ENCODE measurements around the gene MUC21.

Gene MUC21

DNA sequence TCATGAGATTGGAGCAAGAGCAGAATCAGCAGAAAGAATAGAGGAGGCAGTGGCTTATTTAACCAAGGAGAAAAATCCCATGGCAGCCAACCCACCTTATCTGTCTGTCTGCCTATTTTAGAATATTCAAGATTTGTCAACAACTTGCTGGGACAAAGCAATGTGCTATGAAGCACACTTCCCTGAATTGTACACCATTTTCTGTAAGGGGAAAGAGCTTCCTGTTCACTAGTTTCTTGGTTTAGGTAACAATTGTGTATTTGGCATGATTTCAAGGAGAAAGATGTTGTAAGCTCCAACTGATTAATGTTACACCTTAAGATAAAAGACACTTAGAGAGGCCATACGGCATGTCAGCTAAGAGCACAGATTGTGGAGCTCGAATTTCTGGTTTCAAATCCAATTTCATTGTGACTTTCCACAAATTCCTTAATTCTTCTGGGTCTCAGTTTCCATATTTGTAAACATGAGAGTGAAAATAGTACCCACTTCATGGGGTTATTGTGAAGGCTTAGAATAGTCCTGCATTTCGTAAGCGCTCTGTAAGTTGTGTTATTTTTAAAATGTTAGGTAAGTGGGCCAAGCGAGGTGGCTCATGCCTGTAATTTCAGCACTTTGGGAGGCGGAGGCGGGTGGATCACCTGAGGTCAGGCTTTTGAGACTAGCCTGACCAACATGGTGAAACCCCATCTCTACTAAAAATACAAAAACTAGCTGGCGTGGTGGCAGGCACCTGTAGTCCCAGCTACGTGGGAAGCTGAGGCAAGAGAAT, 21.9 kb downstream of the MUC21 start:
- no CpG with 5 or more reads among the region's 9 CpGs for WGBS, 2 donors (ENCODE audit: extremely low coverage in 2 of 2, insufficient read length in 2 of 2, insufficient replicate concordance in 1 of 2)
- H3K18ac ChIP-seq (ENCODE audit: low read length), result no peak overlapping the region

GRCh38 chr6:31007694-31008093, 24.2 kb downstream of the MUC21 start:
- no peak overlapping the region for H3K27ac ChIP-seq (replicated peaks; ENCODE audit: low read length)
- H3K4ac ChIP-seq (ENCODE audit: low read length), result no peak overlapping the region

More for the DNA sequence above, 21.9 kb downstream of the MUC21 start:
- Histone ChIP-seq H4K91ac (ENCODE audit: low read depth, low read length, poor library complexity) (no peak overlapping the region), H3K4ac (ENCODE audit: low read length) (no peak overlapping the region), H2BK120ac (ENCODE audit: low read depth, low read length) (no peak overlapping the region), H3K36me3 (replicated peaks in 1 of 2; ENCODE audit: control insufficient read depth in 2 of 2, insufficient read depth in 2 of 2, low read length in 2 of 2) (no peaks in the 10 kb centered on the region), H3K9me3 (replicated peaks in 1 of 2; ENCODE audit: control insufficient read depth in 2 of 2, insufficient read depth in 1 of 2, low read depth in 1 of 2, low read length in 2 of 2) (no peaks in the 10 kb centered on the region), H3K14ac (ENCODE audit: low read length) (no peak overlapping the region), H3K4me3 (ENCODE audit: low read length in 2 of 2) (no peak overlapping the region), H2BK12ac (ENCODE audit: low read length) (no peak overlapping the region), H2BK15ac (ENCODE audit: low read length) (no peak overlapping the region), H3K23ac (ENCODE audit: low read depth, low read length, poor library complexity) (no peak overlapping the region), H4K8ac (ENCODE audit: low read depth, low read length) (no peak overlapping the region), H3K4me2 (ENCODE audit: insufficient read depth, low read length, poor library complexity, severe bottlenecking) (no peak overlapping the region), H3K79me1 (ENCODE audit: low read depth, low read length) (peaks cover 2% of the 10 kb centered on the region), H3K27me3 (ENCODE audit: control insufficient read depth in 3 of 3, insufficient read depth in 3 of 3, low read depth in 1 of 3, low read length in 3 of 3) (peaks cover 0 to 2% (median 0%) of the 10 kb centered on the region in 3 experiments), H2BK5ac (ENCODE audit: low read length) (no peak overlapping the region), H3K9ac (ENCODE audit: low read depth, low read length, poor library complexity) (no peak overlapping the region), H3K4me1 (ENCODE audit: control insufficient read depth in 2 of 2, insufficient read depth in 1 of 2, low read depth in 1 of 2, low read length in 2 of 2) (no peaks in the 10 kb centered on the region), H2AK5ac (ENCODE audit: low read depth, low read length) (no peak overlapping the region), H2AFZ (ENCODE audit: low read length) (peak overlapping the region; percentile 18), H3K27ac (replicated peaks; ENCODE audit: low read length) (no peak overlapping the region)
- DNase-seq (ENCODE audit: low spot score), result no peak

GRCh38 chr6:31008165-31008564, 24.6 kb downstream of the MUC21 start:
- no peak overlapping the region for H3K23ac ChIP-seq (ENCODE audit: low read depth, low read length, poor library complexity)
- H3K4me2 ChIP-seq (ENCODE audit: insufficient read depth, low read length, poor library complexity, severe bottlenecking), result no peak overlapping the region
- H2AK5ac ChIP-seq (ENCODE audit: low read depth, low read length), result no peak overlapping the region
- DNase-seq (ENCODE audit: low spot score), result no peak
- no peak overlapping the region for H3K18ac ChIP-seq (ENCODE audit: low read length)
- no peak overlapping the region for H2BK12ac ChIP-seq (ENCODE audit: low read length)
- H2BK5ac ChIP-seq (ENCODE audit: low read length), result no peak overlapping the region
- no peak overlapping the region for H3K4ac ChIP-seq (ENCODE audit: low read length)
- no peak overlapping the region for H4K8ac ChIP-seq (ENCODE audit: low read depth, low read length)
- H3K36me3 ChIP-seq (replicated peaks in 1 of 2; ENCODE audit: control insufficient read depth in 2 of 2, insufficient read depth in 2 of 2, low read length in 2 of 2), result no peaks in the 10 kb centered on the region
- peaks cover 2% of the 10 kb centered on the region for H3K79me1 ChIP-seq (ENCODE audit: low read depth, low read length)
- no peak overlapping the region for H4K91ac ChIP-seq (ENCODE audit: low read depth, low read length, poor library complexity)
- H3K27ac ChIP-seq (replicated peaks; ENCODE audit: low read length), result no peak overlapping the region
- no peak overlapping the region for H2BK120ac ChIP-seq (ENCODE audit: low read depth, low read length)
- H3K9ac ChIP-seq (ENCODE audit: low read depth, low read length, poor library complexity), result no peak overlapping the region
- H3K4me1 ChIP-seq (ENCODE audit: control insufficient read depth in 2 of 2, insufficient read depth in 1 of 2, low read depth in 1 of 2, low read length in 2 of 2), result no peaks in the 10 kb centered on the region
- H3K4me3 ChIP-seq (ENCODE audit: low read length in 2 of 2), result no peak overlapping the region
- no peak overlapping the region for H3K14ac ChIP-seq (ENCODE audit: low read length)
- H2AFZ ChIP-seq (ENCODE audit: low read length), result no peak overlapping the region
- H2BK15ac ChIP-seq (ENCODE audit: low read length), result no peak overlapping the region
- peaks cover 0 to 2% (median 0%) of the 10 kb centered on the region in 3 experiments for H3K27me3 ChIP-seq (ENCODE audit: control insufficient read depth in 3 of 3, insufficient read depth in 3 of 3, low read depth in 1 of 3, low read length in 3 of 3)
- no peaks in the 10 kb centered on the region for H3K9me3 ChIP-seq (replicated peaks in 1 of 2; ENCODE audit: control insufficient read depth in 2 of 2, insufficient read depth in 1 of 2, low read depth in 1 of 2, low read length in 2 of 2)
- no CpG with 5 or more reads among the region's 4 CpGs for WGBS, 2 donors (ENCODE audit: extremely low coverage in 2 of 2, insufficient read length in 2 of 2, insufficient replicate concordance in 1 of 2)

More at GRCh38 chr6:31007694-31008093, 24.2 kb downstream of the MUC21 start:
- no peak overlapping the region for H3K23ac ChIP-seq (ENCODE audit: low read depth, low read length, poor library complexity)
- H3K27me3 ChIP-seq (ENCODE audit: control insufficient read depth in 3 of 3, insufficient read depth in 3 of 3, low read depth in 1 of 3, low read length in 3 of 3), result peaks cover 0 to 2% (median 0%) of the 10 kb centered on the region in 3 experiments
- H3K4me2 ChIP-seq (ENCODE audit: insufficient read depth, low read length, poor library complexity, severe bottlenecking), result no peak overlapping the region
- no peak overlapping the region for H2BK120ac ChIP-seq (ENCODE audit: low read depth, low read length)
- peaks cover 2% of the 10 kb centered on the region for H3K79me1 ChIP-seq (ENCODE audit: low read depth, low read length)
- no peak overlapping the region for H3K9ac ChIP-seq (ENCODE audit: low read depth, low read length, poor library complexity)
- no peak overlapping the region for H2BK5ac ChIP-seq (ENCODE audit: low read length)
- H3K36me3 ChIP-seq (replicated peaks in 1 of 2; ENCODE audit: control insufficient read depth in 2 of 2, insufficient read depth in 2 of 2, low read length in 2 of 2), result no peaks in the 10 kb centered on the region
- H2AFZ ChIP-seq (ENCODE audit: low read length), result no peak overlapping the region
- no peak for DNase-seq (ENCODE audit: low spot score)
- no peak overlapping the region for H2AK5ac ChIP-seq (ENCODE audit: low read depth, low read length)
- WGBS, 2 donors (ENCODE audit: extremely low coverage in 2 of 2, insufficient read length in 2 of 2, insufficient replicate concordance in 1 of 2), result no CpG with 5 or more reads among the region's 8 CpGs
- no peaks in the 10 kb centered on the region for H3K4me1 ChIP-seq (ENCODE audit: control insufficient read depth in 2 of 2, insufficient read depth in 1 of 2, low read depth in 1 of 2, low read length in 2 of 2)
- H3K14ac ChIP-seq (ENCODE audit: low read length), result no peak overlapping the region
- H4K8ac ChIP-seq (ENCODE audit: low read depth, low read length), result no peak overlapping the region
- H4K91ac ChIP-seq (ENCODE audit: low read depth, low read length, poor library complexity), result no peak overlapping the region
- no peak overlapping the region for H2BK15ac ChIP-seq (ENCODE audit: low read length)
- no peak overlapping the region for H2BK12ac ChIP-seq (ENCODE audit: low read length)
- no peaks in the 10 kb centered on the region for H3K9me3 ChIP-seq (replicated peaks in 1 of 2; ENCODE audit: control insufficient read depth in 2 of 2, insufficient read depth in 1 of 2, low read depth in 1 of 2, low read length in 2 of 2)
- H3K4me3 ChIP-seq (ENCODE audit: low read length in 2 of 2), result no peak overlapping the region
- H3K18ac ChIP-seq (ENCODE audit: low read length), result no peak overlapping the region

DNA sequence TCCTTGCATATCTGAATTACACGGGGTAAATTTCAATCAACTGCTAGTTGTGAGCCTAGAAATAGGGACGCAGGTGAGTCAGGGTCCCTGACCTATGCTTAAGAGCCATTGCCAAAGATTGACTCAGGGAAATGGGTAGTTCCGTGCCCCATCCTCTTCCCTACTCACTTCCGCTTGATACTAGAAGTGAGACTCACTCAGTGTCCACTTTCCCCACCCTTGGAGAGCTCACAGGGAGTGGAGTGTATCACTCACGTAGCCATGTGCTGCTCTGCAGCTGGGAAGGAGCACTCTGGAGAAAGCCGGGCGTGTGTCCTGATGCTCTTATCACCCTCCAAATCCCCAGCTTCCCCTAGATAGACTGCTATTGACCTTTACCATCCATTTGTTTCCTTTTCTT, 26.2 kb downstream of the MUC21 start:
- H3K23ac ChIP-seq (ENCODE audit: low read depth, low read length, poor library complexity), result no peak overlapping the region
- H2AFZ ChIP-seq (ENCODE audit: low read length), result no peak overlapping the region
- H3K27me3 ChIP-seq (ENCODE audit: control insufficient read depth in 3 of 3, insufficient read depth in 3 of 3, low read depth in 1 of 3, low read length in 3 of 3), result no peaks in the 10 kb centered on the region
- no peaks in the 10 kb centered on the region for H3K36me3 ChIP-seq (replicated peaks in 1 of 2; ENCODE audit: control insufficient read depth in 2 of 2, insufficient read depth in 2 of 2, low read length in 2 of 2)
- no peak overlapping the region for H3K14ac ChIP-seq (ENCODE audit: low read length)
- no peak overlapping the region for H2BK12ac ChIP-seq (ENCODE audit: low read length)
- H3K9ac ChIP-seq (ENCODE audit: low read depth, low read length, poor library complexity), result no peak overlapping the region
- H4K91ac ChIP-seq (ENCODE audit: low read depth, low read length, poor library complexity), result no peak overlapping the region
- H3K4ac ChIP-seq (ENCODE audit: low read length), result no peak overlapping the region
- H2BK5ac ChIP-seq (ENCODE audit: low read length), result no peak overlapping the region
- H3K9me3 ChIP-seq (replicated peaks in 1 of 2; ENCODE audit: control insufficient read depth in 2 of 2, insufficient read depth in 1 of 2, low read depth in 1 of 2, low read length in 2 of 2), result no peaks in the 10 kb centered on the region
- peaks cover 2% of the 10 kb centered on the region for H3K79me1 ChIP-seq (ENCODE audit: low read depth, low read length)
- no peak overlapping the region for H3K18ac ChIP-seq (ENCODE audit: low read length)
- H3K4me2 ChIP-seq (ENCODE audit: insufficient read depth, low read length, poor library complexity, severe bottlenecking), result no peak overlapping the region
- H4K8ac ChIP-seq (ENCODE audit: low read depth, low read length), result no peak overlapping the region
- no peak for DNase-seq (ENCODE audit: low spot score)
- no peak overlapping the region for H2BK120ac ChIP-seq (ENCODE audit: low read depth, low read length)
- no peaks in the 10 kb centered on the region for H3K4me1 ChIP-seq (ENCODE audit: control insufficient read depth in 2 of 2, insufficient read depth in 1 of 2, low read depth in 1 of 2, low read length in 2 of 2)
- no peak overlapping the region for H3K4me3 ChIP-seq (ENCODE audit: low read length in 2 of 2)
- no peak overlapping the region for H3K27ac ChIP-seq (replicated peaks; ENCODE audit: low read length)
- H2BK15ac ChIP-seq (ENCODE audit: low read length), result no peak overlapping the region
- H2AK5ac ChIP-seq (ENCODE audit: low read depth, low read length), result no peak overlapping the region
- no CpG with 5 or more reads among the region's 7 CpGs for WGBS, 2 donors (ENCODE audit: extremely low coverage in 2 of 2, insufficient read length in 2 of 2, insufficient replicate concordance in 1 of 2)

Data from neuronal stem cell (in vitro differentiated cells).